HEK293T (cell line): ENCODE measurements around the gene FBXO31.

Experiments
- CTBP1 ChIP-seq: fragments of 450-650 bp; IDR thresholded peaks from 2 replicates; pipeline ENCODE4 v1.6.1; 2016; ENCODE audit warnings: borderline replicate concordance
- FOXA1 ChIP-seq: fragments of 450-650 bp; IDR thresholded peaks from 2 replicates; pipeline ENCODE4 v1.6.1; 2016; ENCODE audit warnings: mild to moderate bottlenecking
- FOXK2 ChIP-seq: fragments of 450-650 bp; IDR thresholded peaks from 2 replicates; pipeline ENCODE4 v1.6.1; 2016; ENCODE audit warnings: mild to moderate bottlenecking
- FOXM1 ChIP-seq: fragments of 450-650 bp; IDR thresholded peaks from 2 replicates; pipeline ENCODE4 v1.6.1; 2017; ENCODE audit warnings: mild to moderate bottlenecking, borderline replicate concordance
- L3MBTL2 ChIP-seq: fragments of 450-650 bp; conservative IDR thresholded peaks from 2 replicates; pipeline ENCODE4 v1.6.1; 2016; ENCODE audit warnings: mild to moderate bottlenecking
- NFRKB ChIP-seq: fragments of 450-650 bp; IDR thresholded peaks from 2 replicates; pipeline ENCODE4 v1.6.1; 2016; ENCODE audit warnings: mild to moderate bottlenecking, moderate library complexity
- SP1 ChIP-seq: fragments of 450-650 bp; IDR thresholded peaks from 2 replicates; pipeline ENCODE4 v1.6.1; 2017
- TARDBP ChIP-seq: fragments of 450-650 bp; IDR thresholded peaks from 2 replicates; pipeline ENCODE4 v1.6.1; 2016

DNA sequence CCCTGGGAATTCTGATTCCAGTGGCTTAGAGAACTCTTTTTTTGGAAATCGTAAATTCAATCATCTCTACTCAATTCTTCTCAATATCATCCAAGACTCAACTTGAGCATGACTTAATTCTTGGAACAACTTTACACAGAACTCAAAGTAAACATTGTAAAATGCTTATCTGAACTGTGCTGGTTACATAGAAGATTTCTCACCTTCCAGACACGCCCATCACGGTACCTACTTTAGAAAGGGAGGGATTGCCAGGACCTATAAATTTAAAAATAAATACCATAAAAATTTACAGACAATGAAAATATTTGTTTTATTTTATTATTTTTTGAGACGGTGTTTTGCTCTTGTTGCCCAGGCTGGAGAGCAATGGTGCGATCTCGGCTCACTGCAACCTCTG lies 35.1 kb upstream of the FBXO31 start:
- no peak for TF ChIP-seq FOXK2
- no peak for TF ChIP-seq NFRKB
- no peak for TF ChIP-seq CTBP1
- TF ChIP-seq FOXA1: no peak
- no peak for TF ChIP-seq FOXM1
- no peak for TF ChIP-seq L3MBTL2
- TF ChIP-seq TARDBP: no peak
- TF ChIP-seq SP1: no peak
